T-helper 22 cell (primary cell): ENCODE data around the gene KCTD16.

Experiments used
- DNase-seq: peaks from one replicate; pipeline ENCODE4 v3.0.0-alpha.2; 2020; ENCODE audit warnings: low read depth

The KCTD16 gene

DNA sequence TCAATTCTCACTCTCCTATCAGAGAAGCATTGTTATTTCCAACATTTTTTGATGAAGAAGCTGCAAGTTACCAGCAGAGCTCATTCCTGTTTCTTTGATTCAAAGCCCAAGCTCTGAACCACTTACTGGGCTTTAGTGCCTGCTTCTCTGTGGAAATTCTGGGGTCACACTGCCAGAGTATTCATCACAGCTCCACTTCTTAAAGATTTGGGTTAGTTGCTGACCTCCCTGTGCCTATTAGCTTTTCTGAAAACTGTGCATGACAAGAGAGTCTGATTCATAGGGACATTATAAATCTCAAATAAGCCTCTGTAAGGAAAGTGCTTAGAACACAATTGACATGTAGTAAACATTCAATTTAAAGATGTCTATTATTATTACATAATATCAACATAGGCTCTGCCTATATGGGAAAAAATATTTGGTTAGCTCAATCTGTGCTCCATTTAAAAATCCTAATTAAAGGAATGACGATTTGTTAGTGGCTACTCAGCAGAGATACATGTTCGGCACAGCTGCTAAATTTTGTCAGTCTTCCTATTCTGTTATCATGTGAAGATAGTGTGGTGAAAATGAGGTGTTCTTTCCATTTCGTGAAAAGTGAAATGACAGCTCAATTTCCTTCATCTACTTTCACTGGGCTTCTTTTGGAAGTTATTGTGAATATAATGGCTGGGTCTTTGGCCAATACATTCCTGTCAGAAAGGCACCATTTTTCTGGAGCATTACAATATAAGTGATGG lies 293.0 kb downstream of the KCTD16 start:
- no peak for DNase-seq

DNA sequence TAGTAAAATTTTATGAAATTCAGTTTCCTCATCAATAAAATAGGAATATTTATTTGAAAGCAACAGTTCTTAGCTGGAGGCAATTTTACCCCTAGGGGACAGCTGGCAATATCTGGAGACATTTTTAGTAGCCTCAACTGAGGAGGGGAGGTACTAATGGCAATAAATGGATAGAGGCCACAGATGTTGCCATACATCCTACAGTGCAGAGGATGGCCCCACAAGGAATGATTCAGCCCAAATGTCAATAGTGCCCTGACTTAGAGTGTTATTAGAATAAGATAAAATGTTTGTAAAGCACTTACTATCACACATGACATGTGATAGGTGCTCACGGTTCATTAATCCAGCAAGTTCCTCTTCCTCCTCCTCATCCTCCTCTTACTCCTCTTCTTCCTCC lies 293.6 kb downstream of the KCTD16 start:
- no peak for DNase-seq

DNA sequence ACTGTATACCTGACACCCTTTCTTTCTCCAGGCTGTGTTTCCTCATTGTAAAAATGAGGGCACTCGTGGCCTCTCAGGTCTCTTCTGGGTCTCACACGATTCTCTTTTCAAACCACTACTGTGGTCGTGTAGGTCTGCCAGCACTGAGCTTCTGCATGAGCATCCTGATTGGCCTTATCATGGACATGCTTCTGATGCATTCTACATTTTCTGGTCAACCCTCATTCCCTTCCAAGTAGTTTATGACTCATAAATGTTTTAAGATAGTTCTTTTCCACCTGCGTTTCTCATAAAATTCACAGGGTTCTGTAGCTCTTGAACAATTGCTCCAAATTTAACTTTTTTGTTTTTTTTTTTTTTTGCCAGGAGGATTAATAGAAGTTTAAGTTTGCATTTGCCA lies 294.8 kb downstream of the KCTD16 start:
- DNase-seq: no peak

DNA sequence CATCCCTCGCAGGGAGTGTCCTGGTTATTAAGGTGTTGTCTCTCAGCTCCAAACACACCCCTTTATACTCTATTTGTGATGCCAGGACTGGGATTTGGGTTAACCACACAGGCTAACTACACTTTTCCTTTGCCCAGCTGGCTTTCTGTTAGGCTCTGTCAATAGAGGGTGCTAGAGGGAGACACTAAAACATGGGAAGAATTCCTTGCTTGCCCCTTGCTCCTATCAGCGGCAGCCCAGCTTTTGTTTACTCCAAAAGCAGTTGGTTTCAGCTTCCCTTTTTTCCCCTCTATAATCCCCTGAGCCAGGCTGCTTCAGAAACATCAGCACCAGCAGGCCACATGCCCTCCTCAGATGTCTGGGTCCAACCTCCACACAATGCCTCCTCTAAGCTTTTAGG lies 297.1 kb downstream of the KCTD16 start:
- no peak for DNase-seq

DNA sequence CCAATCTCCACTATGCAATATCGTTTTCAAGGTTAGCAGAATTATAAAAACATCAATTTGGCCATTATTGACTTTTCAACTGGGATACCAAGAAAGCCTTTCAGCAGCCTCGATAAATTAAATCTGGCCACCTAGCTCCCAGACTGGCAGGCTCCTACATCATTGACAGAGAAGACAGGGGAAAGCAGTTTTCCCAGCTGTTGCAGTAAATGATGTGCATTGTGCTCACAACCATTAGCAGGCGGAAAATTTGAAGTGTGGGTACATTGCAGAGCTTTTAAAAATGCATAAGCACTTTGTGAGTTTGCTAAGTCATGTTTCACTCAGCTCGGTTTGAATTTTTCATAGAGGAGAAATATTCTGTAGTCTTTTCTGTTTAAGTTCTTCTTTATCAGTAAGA lies 297.9 kb downstream of the KCTD16 start:
- DNase-seq: no peak

DNA sequence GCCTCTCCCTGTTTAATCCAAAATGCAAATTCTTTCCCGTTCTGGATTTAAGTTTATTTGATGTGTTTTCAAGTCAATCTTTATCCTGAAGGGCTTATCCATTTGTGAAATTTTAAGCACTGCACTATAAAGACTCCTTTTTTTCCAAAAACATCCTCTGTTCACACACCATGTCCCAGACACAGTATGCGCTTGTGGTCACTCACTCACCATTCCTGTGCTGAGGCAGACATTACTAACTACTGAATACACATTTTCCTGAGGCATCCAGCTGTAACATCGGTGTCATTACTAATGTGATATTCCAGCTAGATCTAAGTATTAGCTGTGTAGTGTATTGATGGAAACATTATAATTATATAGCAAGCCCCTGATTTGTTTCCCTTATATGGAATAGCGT lies 298.4 kb downstream of the KCTD16 start:
- DNase-seq: no peak

DNA sequence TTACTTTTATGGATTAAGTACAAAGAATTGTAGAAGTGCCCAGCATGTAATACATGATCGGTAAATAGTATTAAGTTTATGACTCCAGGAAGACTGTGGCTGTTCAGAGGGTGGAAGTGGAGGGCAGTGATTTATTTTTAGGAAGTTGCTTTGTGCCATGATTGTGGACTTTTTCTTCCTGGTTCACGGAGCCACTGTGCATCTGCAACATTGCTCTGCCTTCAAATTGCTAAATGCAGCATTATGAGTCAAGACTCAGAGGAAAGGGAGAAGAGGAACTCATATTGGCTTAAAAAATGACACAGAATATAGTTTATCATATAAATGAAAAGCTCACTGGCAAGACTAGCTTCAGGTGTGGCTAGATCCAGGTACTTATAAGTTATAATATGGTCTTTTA lies 301.5 kb downstream of the KCTD16 start:
- no peak for DNase-seq

DNA sequence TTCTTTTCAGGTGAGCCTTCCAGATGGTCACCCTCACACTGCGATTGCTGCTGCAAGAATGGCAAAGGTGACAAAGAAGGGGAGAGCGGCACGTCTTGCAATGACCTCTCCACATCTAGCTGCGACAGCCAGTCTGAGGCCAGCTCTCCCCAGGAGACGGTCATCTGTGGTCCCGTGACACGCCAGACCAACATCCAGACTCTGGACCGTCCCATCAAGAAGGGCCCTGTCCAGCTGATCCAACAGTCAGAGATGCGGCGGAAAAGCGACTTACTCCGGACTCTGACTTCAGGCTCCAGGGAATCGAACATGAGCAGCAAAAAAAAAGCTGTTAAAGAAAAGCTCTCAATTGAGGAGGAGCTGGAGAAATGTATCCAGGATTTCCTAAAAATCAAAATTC lies 303.0 kb downstream of the KCTD16 start:
- no peak for DNase-seq

DNA sequence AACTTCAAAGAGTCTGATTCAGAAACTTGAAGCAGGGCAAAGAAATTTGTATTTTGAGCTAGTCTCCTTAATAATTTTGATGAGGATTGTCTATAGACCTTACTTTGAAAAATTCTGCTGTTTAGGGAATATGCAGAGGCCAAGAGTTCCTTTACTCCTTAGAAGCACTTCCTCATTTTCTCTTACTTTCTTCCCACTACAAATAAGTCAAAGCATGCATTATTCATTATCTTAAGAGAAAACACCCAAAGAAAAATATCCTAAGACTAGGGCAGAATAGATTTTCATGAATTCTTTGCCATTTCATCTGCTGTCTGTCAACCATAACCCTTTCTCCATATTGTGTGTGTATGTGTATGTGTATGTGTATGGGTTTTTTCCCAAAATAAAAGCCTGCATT lies 307.9 kb downstream of the KCTD16 start:
- no peak for DNase-seq

DNA sequence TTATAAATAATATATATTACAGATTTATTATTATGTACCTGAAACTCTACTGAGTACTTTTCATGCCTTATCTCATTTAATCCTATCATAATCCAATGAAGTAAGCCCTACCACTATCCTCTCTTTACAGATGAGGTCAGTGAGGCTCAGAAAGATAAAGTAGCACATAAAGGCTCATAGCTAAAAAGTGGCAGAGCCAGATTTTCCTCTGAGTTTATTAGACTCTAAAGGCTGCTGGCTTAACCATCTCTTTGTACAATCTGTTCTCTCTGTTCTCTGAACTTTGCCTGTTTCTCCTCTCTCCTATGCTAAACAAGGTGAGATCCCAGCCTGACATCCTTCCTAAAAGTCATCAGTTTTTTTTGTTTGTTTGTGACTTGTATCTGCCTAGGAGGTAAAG lies 311.2 kb downstream of the KCTD16 start:
- no peak for DNase-seq

DNA sequence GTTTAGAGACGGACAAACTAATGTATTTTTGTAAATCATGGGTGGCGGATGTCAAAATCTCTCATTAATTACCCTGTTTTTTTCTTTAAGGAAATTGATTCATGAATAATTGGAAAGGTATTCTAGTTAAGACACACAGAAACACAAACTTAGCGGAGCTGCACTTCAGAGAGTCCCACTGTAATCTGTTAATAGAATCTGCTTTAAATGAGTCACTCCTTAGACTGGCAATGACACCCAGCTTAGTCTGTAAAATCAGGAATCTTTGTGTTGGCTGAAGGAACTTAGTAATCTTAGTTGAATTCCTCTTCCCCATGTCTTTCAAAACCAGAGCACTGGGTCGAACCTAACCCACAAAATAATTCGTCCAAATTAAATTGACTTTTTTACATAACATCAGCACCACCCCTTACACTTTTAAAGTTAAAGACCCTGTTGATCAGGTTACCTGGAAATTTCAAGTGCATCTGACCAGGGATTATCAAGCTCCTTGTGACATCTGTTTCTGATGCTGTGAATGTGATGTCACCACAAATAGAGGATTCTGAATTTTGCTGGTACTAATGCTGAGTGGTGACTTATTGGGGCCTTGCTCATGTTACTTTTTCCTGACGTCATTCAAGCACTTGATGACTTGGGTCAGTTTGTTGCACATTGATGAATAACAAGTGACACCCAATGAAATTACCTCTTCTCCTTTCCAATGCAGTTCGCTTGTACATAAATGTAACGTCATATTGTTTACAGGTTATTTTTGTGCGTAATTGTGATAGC lies 313.6 kb downstream of the KCTD16 start:
- DNase-seq: no peak

DNA sequence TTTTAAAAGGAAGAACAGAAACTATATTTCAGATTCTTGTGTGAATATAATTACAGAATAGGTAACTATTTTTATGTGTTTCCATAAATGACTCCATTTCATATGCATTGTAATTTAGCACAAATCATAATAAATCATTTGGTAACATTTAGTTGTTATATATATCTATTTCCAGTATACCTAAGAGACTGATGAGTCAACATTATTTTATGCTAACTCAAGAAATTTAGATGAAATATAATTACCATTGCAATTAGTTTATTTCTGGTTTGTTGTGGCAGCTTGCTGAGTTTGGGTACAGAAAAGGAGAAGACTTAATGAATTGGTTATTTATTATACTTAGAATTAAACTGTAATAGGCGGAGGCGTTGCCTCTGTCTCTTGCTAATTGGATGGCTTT lies 314.9 kb downstream of the KCTD16 start:
- DNase-seq: no peak

DNA sequence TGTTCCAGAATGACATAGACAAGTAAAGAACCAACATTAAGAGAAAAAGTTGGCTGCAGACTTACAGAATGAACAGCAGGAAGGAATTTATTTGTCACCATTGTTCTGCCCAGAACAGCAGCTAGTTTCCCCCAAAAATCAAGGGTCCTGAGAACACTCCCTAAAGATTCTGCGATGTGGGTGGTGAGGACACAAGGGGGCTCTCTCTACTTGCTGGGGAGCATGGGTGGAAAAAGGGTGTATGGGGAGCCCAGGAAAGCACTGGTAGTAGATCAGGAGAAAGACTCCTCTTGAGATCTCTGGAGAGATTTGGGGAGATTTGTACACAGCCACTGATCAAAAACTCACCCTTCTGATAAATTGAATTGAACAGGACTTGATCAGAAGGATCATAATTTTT lies 316.5 kb downstream of the KCTD16 start:
- DNase-seq: no peak

DNA sequence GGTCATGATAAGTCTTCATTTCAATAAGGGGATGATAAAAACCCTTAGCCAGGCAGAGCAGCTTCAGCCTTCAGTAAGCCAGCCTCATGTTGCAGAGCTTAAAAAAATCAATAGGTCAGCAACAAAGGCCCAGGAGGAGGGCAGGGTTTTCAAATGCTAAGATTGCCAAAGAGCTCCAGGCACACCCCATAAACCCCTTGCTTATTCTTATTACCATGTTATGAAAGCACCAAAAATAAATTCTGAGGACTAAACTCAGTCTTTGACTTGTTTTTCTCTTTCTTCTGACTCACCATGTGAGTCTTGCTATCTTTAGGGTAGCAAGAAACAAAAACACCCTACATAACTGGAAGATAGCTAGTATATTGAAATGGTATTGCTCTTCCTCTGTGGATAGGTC lies 317.1 kb downstream of the KCTD16 start:
- DNase-seq: no peak

DNA sequence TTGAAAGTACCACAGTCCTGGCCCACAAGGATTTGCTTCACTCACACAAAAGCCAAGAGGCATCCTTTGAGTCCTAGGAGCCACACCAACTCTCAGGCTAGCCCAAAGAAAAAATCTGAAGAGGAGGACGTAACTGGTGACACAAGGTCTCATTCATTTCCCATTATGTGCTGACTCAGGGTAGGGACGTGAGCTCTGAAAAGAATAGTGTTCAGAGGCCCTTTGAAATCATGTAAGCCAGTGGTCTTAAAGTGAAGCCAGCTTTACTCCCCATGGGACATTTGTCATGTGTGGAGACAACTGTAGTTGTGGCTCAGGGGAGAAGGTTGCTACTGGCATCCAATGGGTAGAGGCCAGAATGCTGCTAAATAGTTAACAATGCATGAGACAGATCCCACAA lies 332.4 kb downstream of the KCTD16 start:
- no peak for DNase-seq

DNA sequence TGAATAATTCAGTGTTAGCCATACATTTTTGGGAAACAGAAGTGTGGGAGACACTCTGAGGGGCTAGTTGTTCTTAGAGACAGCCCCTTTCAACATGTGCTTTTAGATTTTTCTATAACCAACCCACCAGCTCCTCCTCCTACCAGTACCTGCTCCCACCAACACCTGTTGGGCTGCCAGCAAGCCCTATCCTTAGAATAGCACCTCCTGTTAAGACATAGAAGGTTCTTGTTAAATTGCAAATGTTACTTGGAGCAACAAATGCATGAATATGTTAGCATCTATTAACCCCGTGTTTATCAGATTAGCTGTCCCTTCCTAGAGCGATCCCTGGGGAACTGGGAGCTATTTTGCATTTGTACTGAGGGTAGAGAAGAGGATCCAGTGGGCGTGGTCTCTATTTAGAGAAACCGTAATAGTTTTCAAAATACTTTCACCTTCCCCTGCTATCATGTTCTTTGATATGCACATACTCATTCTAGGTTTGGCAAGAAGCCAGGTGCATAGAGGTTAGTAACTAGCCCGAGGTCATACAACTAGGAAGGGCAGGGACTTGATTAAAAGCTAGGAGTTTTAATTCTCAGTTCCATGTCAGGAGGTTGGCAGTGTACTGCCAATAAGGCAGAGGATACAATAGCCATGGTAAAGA lies 334.4 kb downstream of the KCTD16 start:
- DNase-seq: no peak

DNA sequence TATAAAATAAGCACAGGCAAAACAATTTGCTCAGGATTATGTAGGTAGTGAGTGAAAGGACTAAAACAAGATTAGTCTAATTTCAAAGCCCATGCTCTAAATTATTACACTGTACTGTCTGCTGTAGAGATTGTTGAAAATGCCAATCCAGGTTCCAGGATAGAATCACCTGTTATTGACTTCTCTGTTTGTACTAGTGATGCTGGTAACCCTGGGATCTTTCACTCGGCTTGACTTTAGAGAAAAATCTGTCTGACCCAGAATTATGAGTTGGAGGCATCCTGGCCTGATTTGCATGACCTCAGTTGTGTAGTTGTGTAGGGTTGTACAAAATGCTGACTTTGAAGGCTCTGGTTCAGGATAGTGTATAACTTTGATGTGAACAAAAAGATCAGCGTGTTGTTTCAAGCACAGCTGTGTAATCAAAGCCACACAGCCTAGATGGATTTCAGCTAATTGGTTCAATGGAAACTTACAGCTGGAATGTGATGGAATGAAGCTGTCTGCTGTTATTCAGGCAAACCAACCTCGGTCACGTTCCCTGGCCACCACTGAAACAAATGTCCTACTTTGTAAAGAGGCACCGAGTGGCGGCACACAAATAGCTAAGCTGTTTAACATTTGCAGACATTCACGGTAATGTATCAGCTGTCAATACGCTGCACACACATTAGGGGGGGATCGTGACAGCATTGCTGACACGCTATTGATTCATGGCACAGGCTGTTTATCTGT lies 340.3 kb downstream of the KCTD16 start:
- DNase-seq: no peak

DNA sequence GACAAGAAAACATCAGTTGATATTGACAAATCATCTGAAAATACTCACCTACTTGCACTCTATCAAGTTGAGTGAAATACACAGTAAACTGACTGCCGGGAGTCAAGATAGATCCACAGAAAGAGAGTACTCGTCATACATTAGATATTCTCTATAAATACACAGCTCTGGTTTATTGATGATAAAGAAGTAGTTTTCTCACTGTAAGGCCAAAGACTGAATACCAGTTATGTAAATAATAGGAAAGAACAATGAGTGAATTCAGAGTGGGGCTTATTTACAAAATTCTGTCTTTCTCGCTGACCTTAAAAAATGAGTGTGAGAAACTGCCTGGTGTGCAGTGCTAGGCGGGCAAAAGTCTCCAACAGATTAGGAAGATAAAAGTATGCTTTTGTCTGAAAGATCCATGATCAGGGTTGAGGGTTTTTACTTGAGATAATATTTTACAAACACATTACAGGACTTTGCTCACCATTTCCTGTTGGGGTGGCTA lies 341.0 kb downstream of the KCTD16 start:
- no peak for DNase-seq

DNA sequence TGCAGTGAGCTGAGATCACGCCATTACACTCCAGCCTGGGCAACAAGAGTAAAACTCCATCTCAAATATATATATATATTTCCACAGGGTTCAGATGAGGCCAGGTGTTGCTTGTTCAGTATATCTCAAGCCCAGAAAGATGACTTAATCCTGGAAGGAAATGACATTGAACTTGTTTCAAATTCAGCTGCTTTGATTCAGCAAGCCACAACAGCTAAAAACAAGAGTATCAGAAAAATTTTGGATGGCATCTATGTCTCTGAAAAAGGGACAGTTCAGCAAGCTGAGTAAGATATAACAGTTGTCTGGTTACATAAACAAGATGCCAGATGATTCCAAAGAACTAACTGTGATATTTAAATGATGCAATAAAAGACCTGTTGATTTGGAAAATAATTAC lies 352.0 kb downstream of the KCTD16 start:
- no peak for DNase-seq

DNA sequence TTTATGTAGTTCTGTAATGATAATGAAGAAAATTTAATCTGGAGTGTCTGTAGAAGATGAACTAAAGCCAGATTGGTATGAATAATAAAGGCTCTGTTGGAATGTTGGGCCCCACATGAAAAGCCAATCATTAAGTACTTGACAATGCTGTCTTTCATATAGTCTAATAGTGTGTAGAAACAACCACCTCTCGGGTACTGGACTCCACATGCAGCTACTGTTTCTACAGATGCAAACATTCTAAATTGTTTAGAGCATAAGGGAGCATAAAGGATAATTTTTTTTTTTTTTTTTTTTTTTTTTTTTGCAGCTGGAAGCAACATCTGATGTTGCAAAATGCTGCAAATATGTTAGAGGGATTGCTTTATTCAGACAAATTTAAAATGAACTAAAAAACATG lies 354.3 kb downstream of the KCTD16 start:
- DNase-seq: no peak

DNA sequence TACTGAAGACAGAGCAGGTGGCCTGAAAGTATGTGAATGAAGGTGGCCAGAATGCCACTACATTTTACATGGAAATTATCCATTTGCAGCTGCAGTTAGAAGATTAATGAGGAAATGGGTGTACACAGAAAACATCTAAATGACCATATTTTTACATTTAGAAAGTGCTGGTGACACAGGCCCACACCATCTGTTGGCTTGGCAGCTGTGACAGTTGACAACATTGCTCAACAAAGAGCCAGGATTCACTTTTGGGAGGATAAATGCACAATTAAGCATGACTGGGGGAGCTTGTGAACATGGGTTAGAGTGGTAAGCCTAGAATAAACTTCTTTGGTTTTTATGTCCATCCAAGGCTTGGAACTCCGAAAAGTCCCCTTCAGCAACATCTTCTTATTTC lies 360.5 kb downstream of the KCTD16 start:
- no peak for DNase-seq
